Activated CD8-positive, alpha-beta T cell treated with anti-CD3 and anti-CD28 coated beads for 36 hours (primary cell): ENCODE results near the gene MARCHF6. TPM values are rescaled to one million over a fixed set of nuclear protein-coding genes. Genes with fewer than 3 reads are reported as not detected.

Source experiments
- ATAC-seq: fragments of 200-7000 bp; cut with Tn5 transposase; one replicate; pipeline ENCODE4 v1.10.0; 2021; ENCODE audit warnings: mild to moderate bottlenecking, moderate library complexity
- CTCF ChIA-PET: fragments of 350-600 bp; sonication (Branson Sonifier 250); formaldehyde crosslinking; loops from one replicate; lab custom pipeline; 2021; ENCODE audit warnings: antibody characterized with exemption; lab: Charles Lee
- POLR2A ChIA-PET: fragments of 350-600 bp; sonication (Branson Sonifier 250); formaldehyde crosslinking; loops from one replicate; lab custom pipeline; 2021; ENCODE audit warnings: antibody characterized with exemption; lab: Charles Lee
- DNase-seq: peaks from one replicate; pipeline ENCODE4 v3.0.0-alpha.2; 2020
- H3K27ac Mint-ChIP-seq: one replicate; pipeline ENCODE4 v1.8.0; 2021; ENCODE audit warnings: mild to moderate bottlenecking, mixed read lengths
- H3K27me3 Mint-ChIP-seq: one replicate; pipeline ENCODE4 v1.8.0; 2021; ENCODE audit warnings: mixed read lengths
- H3K36me3 Mint-ChIP-seq: one replicate; pipeline ENCODE4 v1.8.0; 2021; ENCODE audit warnings: low read depth, mixed read lengths
- H3K4me1 Mint-ChIP-seq: one replicate; pipeline ENCODE4 v1.8.0; 2021; ENCODE audit warnings: low read depth, mixed read lengths
- H3K4me3 Mint-ChIP-seq: one replicate; pipeline ENCODE4 v1.8.0; 2021; ENCODE audit warnings: mild to moderate bottlenecking, moderate library complexity, mixed read lengths
- H3K9me3 Mint-ChIP-seq: one replicate; pipeline ENCODE4 v1.8.0; 2021; ENCODE audit warnings: mixed read lengths
- intact Hi-C: fragments of 100-400 bp; cut with micrococcal nuclease; formaldehyde crosslinking; loops from one replicate; pipeline ENCODE4 v1.10.0; 2022
- total RNA-seq, 2 experiments: library from RNA; stranded (reverse); gene quantifications; one replicate each; pipeline ENCODE4 v1.2.3, GENCODE V29; 2021
- TF ChIP-seq, protein P1 (sequence below): fragments of 200-600 bp; IDR thresholded peaks from one replicate; pipeline ENCODE4 v1.8.0; 2022; ENCODE audit warnings: antibody characterized with exemption, mild to moderate bottlenecking

The MARCHF6 gene
- total RNA-seq, 2 experiments from 2014 or later: 92.8 to 95.6 TPM

DNA sequence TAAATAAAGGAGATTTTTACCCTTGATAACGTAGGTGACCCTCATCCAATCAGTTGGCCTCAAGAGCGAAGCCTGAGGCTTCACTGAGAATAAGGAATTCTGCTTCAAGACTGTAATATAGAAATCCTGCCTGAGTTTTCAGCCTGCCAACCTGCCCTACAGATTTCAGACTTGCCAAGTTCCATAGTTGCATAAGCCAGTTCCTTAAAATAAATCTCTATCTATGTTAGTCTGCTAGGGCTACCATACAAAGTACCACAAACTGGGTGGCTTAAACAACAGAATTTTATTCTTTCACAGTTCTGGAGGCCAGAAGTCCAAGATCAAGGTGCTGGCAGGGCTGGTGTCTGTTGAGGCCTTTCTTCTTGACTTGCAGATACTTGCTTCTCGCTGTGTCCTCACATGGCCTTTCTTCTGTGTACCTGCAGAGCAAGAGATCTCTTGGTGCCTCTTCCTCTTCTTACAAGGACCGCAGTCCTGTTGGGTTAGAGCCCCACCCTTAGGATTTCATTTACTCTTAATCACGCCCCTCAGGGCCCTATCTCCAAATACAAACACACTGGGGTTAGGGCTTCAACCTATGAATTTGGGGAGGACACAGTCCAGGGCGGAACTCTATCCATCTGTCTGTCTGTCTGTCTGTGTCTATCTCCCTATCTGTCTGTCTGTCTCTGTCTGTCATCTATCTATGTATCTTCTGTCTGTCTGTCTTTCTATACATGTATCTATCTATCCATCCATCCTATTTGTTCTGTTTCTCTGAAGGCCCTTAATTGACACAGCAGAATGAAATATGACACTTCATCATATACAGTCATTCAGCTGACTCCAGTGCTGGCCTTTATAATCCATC lies 28.8 kb upstream of the MARCHF6 start:
- H3K27ac Mint-ChIP-seq: no peak overlapping the region
- H3K4me1 Mint-ChIP-seq: no peaks in the 10 kb centered on the region
- TF ChIP-seq, protein P1, sequence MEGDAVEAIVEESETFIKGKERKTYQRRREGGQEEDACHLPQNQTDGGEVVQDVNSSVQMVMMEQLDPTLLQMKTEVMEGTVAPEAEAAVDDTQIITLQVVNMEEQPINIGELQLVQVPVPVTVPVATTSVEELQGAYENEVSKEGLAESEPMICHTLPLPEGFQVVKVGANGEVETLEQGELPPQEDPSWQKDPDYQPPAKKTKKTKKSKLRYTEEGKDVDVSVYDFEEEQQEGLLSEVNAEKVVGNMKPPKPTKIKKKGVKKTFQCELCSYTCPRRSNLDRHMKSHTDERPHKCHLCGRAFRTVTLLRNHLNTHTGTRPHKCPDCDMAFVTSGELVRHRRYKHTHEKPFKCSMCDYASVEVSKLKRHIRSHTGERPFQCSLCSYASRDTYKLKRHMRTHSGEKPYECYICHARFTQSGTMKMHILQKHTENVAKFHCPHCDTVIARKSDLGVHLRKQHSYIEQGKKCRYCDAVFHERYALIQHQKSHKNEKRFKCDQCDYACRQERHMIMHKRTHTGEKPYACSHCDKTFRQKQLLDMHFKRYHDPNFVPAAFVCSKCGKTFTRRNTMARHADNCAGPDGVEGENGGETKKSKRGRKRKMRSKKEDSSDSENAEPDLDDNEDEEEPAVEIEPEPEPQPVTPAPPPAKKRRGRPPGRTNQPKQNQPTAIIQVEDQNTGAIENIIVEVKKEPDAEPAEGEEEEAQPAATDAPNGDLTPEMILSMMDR: no peak
- no peaks in the 10 kb centered on the region for H3K27me3 Mint-ChIP-seq
- H3K9me3 Mint-ChIP-seq: no peaks in the 10 kb centered on the region
- intact Hi-C loops: loop anchor here (1.0 kb wide), 1 partner anchor 12 kb away; no protein-coding TSS in a partner anchor
- no peak for DNase-seq
- POLR2A ChIA-PET: no interaction called here
- H3K36me3 Mint-ChIP-seq: no peaks in the 10 kb centered on the region
- H3K4me3 Mint-ChIP-seq: no peak overlapping the region
- CTCF ChIA-PET: no interaction called here
- no peak for ATAC-seq

DNA sequence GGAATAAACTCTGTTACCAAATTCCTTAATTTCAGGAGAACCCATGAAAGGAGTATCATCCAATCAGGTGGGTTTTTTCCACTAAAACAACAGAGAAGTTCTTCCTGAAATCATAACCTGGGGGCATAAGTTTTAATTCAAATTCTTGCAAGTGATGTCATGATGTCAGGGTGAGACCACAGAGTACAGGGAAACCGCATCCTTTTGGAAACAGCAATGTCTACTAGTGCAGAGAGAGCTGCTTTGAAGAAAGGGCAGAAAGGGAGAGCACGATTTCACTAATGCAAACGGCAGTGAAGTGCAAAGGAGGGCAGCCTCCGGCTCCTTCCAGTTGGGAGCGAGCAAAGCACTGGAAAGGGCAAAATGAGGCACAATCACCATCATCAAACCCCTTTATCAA lies 25.2 kb upstream of the MARCHF6 start:
- TF ChIP-seq, protein P1: no peak
- DNase-seq: no peak
- Mint-ChIP-seq H3K27me3 (peaks cover 25% of the 10 kb centered on the region), H3K27ac (no peak overlapping the region), H3K36me3 (no peaks in the 10 kb centered on the region), H3K4me1 (peaks cover 2% of the 10 kb centered on the region), H3K9me3 (no peaks in the 10 kb centered on the region), H3K4me3 (no peak overlapping the region)
- intact Hi-C loops: no loop called here
- ChIA-PET CTCF (no interaction called here), POLR2A (no interaction called here)
- ATAC-seq: no peak

DNA sequence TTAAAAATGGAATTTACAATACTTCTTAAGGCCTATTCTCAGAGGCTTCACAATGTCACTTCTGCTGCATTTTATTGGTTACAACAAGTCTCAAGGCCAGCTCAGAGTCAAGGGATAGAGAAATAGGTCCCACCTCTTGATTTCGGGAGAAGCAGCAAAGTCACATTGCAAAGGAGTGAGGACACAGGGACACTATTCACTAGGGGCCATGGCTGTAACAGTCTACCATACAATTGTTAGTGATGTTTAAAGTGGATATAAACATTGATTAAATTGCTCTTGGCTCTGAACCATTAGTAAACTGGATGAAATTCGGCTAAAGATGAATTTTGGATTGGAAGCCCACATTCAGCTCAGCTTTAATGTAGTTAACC lies 24.1 kb upstream of the MARCHF6 start:
- ChIA-PET CTCF (no interaction called here), POLR2A (interaction anchor here (1.4 kb wide), 1 partner anchor 74 kb away, joined by 3 read pairs; no protein-coding TSS in a partner anchor)
- Mint-ChIP-seq H3K4me1 (peaks cover 4% of the 10 kb centered on the region), H3K36me3 (peaks cover 2% of the 10 kb centered on the region), H3K27ac (no peak overlapping the region), H3K4me3 (no peak overlapping the region), H3K9me3 (no peaks in the 10 kb centered on the region), H3K27me3 (peaks cover 30% of the 10 kb centered on the region)
- DNase-seq: no peak
- TF ChIP-seq, protein P1: no peak
- intact Hi-C loops: no loop called here
- ATAC-seq: no peak

DNA sequence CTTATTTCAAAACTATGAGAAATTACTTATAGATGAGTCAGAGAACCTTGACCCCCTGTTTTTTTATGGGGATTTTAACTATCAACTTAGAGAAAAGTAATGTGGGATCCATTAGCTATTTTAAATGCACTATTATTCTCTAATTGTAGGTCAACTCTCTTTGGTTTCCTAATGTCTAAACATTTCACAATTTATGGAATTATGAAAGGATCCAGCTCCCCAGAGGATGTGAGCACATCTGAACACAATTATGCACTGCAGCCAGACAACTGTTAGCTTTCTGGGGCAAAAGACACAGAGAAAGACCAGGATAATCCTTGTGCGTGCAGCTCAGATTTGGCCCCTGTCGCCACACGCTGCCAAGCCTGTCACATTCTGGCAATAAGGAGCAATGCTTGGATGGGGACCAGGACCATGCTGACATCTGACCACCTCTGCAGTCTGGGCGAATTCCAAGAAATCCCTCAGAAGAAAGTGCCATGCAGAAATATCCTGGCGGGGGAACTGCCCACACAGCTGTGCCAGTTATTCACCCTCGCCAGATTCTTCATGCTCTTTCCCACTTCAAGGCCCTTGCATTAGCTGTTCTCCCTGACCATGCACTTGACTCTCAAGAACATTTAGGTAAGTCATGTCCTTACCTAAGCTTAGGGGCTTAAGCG lies 23.5 kb upstream of the MARCHF6 start:
- TF ChIP-seq, protein P1: no peak
- DNase-seq (no peak), ATAC-seq (no peak)
- H3K9me3 Mint-ChIP-seq: no peaks in the 10 kb centered on the region
- no peak overlapping the region for H3K4me3 Mint-ChIP-seq
- H3K27ac Mint-ChIP-seq: no peak overlapping the region
- peaks cover 35% of the 10 kb centered on the region for H3K27me3 Mint-ChIP-seq
- POLR2A ChIA-PET: interaction anchor here (1.4 kb wide), 1 partner anchor 74 kb away, joined by 3 read pairs; no protein-coding TSS in a partner anchor
- CTCF ChIA-PET: no interaction called here
- H3K36me3 Mint-ChIP-seq: peaks cover 2% of the 10 kb centered on the region
- intact Hi-C loops: no loop called here
- H3K4me1 Mint-ChIP-seq: peaks cover 4% of the 10 kb centered on the region
